Activated CD8-positive, alpha-beta memory T cell treated with anti-CD3 and anti-CD28 coated beads for 48 hours (primary cell): ENCODE data around the gene IDH3G.

ENCODE experiments used
- DNase-seq, 3 experiments: peaks; one replicate each; pipeline ENCODE4 v3.0.0-alpha.2; 2020; ENCODE audit warnings: low read depth in 2 of 3, low spot score in 2 of 3

IDH3G gene

DNA sequence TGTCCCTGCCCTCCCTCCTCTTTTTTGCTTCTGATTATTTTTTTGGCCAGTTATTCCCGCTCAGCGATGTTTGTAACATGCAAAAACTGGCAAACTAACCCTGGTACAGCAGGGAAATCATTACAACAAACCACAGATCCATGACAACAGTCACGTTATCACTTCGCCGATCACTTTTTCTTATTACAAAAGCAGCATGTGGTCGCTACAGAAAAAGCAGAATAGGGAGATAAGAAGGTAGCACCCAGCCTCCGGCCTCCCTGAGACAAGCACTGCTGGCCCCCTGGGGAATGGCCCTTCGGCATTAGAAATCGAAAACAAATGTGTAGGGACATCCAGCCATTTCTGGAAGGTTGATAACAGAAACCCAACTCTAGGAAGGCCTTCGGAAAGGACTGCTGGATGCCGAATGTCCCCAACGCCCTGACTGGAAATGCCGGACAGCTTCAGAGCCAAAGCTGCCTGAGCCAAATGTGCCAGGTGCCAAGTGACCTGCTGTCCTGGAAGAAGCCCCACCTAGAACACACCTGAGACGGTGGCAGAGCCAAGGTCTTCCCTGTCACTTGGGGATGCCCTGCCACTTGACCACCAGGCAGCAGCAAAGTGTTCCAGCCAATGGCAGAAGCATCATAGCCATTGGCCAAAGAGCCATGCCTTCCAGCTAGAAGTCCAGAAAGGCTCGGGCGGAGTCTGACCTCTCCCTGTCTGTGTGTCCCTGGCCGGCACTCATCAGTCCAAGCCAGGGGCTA lies 2.9 kb downstream of the IDH3G start:
- no peak for DNase-seq

DNA sequence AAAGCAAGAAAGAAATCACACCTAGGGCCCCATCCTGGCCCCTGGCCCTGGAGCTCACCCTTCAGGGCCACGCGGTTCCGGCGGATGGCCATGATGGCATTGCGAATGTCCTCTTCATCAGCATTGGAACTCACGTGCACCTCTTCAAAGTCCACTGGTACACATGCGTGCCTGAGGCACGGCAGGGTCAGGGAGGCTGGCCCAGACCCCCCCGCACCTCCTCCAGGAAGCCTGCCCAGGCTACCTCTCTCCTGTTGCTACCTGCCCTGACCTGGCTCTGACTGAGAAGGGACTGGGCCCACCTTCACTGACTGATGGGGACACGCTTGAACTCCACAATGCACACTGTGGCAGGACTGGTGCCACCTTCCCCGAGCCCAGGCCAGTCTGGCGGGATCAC lies 4.5 kb downstream of the IDH3G start:
- DNase-seq = no peak

DNA sequence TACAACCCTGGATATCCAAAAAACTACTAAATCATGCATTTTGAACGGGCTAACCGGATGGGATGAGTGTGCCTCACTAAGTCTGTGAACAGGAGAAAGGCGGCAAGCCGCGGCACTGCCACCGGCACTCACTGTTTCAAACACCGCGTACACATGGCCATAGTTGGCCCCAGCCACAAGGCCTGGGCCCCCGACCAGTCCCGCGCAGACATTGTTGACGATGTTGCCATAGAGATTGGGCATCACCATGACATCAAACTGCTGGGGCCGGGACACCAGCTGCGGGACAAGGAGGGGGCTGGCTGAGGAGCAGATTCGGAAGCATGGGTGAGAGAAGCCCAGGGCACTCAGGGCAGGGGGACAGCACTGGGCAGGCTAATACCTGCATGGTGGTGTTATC lies 7.5 kb downstream of the IDH3G start:
- DNase-seq = no peak

DNA sequence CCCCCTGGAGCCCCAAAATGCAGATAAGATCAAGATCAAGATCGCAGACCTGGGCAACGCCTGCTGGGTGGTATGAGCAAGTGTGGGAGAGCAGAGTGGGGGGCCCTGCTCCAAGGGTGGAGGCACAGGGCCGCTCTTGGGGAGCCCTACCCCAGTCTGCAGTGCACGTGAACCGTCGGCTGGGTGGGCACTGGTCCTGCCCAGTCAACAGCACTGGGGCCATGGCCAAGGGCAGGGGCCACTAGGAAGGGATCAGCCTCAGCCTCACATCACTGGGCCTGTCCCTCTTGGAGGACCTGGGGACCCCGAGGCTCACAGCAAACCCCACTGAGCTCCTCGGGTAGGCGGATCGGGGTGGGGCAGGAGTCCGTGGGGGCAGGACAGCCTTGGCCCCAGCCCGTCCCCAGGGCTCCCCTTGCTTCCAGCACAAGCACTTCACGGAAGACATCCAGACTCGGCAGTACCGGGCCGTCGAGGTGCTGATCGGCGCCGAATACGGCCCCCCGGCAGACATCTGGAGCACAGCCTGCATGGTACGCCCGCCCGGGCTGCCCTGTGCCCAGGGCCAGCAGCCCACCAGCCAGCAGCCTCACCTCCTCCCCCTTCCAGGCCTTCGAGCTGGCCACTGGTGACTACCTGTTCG lies 9.7 kb downstream of the IDH3G start:
- DNase-seq = no peak

DNA sequence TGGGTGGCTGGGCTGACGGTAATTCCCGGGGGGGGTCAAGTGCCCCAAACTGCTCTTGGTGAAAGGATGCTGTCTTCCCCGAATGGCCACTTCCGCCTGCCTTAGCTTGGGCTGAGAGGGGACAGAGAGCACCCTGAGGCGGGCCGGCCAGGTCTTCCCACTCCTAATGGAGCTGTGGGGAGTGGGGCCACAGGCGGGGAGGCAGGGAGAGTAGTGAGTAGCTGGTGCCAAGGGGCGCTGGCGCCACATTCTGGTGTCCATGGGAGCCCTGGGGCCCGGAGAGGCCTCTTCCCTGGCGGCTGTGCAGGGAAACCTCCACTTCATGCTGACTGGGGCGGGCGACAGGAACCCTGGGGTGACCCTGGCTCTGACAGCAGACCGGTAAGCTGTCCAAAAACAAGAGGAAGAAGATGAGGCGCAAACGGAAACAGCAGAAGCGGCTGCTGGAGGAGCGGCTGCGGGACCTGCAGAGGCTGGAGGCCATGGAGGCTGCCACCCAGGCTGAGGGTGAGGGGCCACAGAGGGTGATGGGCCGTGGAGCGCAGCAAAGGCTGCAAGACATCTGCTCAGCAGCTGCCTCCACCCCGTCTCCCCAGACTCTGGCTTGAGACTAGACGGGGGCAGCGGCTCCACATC lies 10.7 kb downstream of the IDH3G start:
- DNase-seq = no peak

DNA sequence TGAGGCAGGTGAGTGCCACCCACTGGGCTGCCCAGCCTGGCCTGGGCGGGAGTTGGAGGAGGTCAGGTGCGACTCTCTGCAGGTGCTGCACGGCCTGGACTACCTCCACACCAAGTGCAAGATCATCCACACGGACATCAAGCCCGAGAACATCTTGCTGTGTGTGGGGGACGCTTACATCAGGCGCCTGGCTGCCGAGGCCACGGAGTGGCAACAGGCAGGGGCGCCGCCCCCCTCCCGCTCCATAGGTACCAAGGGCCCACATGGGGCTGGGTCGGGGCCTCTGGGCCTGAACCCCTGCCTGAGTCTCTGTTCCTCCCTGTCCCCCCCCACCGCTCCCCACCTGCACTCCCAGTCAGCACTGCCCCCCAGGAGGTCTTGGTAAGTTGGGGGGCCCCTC lies 11.3 kb downstream of the IDH3G start:
- DNase-seq = no peak

DNA sequence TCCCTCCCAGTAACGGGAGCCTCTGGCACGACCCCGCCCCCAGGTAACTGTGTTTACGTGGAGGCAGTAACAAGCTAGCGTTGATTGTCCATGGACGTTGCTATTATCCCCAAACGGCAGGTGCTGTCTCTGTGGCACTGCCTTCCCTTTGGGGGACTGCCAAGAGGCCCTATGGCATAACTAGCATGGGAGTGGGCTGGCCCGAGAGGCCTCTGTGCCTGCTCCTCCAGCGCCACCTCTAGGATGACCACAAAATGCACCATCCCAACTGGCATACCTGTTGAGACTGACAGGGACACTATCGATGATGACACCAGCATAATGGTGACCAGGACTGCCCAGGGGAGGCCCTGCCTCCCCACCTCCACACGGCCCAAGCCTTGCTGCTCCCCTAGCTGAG lies 11.9 kb downstream of the IDH3G start:
- no peak for DNase-seq

DNA sequence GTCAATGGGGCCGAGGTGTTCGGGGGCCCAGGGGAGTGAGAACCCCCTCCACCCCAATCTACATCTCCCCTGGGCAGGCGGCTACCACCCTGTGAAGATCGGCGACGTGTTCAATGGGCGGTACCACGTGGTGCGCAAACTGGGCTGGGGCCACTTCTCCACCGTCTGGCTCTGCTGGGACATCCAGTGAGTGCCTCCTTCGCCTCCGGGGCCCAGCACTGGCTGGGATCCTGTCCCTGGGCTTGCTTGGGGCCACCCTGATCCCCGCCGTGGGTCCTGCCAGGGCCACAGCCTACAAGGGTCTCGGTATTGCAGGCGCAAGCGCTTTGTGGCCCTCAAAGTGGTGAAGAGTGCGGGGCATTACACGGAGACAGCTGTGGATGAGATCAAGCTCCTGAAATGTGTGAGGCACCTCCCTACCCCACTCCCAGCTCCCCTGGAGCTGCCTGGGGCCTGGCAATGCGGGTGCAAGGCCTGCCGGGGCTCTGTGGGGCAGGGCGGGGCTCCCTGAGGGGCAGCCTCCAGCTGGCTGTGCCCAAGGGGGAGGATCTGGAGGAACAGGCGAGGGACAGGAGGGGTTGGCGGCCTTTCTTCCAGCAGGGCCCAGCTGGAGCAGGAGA lies 12.6 kb downstream of the IDH3G start:
- DNase-seq = no peak

DNA sequence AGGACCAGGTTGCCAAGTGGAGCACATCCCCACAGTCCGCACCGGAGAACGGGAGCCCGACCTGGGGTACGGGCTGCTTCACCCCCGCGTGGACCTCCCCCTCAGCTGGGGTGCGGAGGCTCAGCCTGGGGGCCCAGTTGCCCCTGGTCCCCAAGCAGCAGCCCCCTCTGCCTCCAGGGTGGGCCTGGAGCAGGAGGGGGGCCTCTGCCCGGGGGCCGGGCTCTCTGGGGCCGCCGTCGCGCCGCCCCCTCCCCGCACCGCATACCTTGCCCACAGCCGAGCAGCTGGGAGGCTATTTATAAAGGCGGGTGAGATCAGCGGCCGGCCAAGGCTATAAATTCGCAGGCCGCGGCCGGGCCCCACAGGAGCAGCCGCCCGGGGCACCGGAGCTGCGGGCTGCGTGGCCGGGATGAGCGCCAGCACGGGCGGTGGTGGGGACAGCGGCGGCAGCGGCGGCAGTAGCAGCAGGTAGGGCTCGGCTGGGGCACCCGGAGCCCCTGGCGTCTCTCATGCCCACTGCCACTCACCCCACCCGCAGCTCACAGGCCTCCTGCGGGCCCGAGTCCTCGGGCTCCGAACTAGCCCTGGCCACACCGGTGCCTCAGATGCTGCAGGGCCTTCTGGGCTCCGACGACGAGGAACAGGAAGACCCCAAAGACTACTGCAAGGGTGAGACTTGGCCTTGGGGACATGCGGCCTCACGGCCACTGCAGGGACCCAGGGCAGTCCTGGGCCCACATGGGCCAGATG lies 13.3 kb downstream of the IDH3G start, which contains the start of gene SRPK3:
Gene SRPK3 (plus strand): TSS at position 364 of the 750 bp plus-strand sequence. CDS start 46 bp downstream, at position 410.
- no peak for DNase-seq

DNA sequence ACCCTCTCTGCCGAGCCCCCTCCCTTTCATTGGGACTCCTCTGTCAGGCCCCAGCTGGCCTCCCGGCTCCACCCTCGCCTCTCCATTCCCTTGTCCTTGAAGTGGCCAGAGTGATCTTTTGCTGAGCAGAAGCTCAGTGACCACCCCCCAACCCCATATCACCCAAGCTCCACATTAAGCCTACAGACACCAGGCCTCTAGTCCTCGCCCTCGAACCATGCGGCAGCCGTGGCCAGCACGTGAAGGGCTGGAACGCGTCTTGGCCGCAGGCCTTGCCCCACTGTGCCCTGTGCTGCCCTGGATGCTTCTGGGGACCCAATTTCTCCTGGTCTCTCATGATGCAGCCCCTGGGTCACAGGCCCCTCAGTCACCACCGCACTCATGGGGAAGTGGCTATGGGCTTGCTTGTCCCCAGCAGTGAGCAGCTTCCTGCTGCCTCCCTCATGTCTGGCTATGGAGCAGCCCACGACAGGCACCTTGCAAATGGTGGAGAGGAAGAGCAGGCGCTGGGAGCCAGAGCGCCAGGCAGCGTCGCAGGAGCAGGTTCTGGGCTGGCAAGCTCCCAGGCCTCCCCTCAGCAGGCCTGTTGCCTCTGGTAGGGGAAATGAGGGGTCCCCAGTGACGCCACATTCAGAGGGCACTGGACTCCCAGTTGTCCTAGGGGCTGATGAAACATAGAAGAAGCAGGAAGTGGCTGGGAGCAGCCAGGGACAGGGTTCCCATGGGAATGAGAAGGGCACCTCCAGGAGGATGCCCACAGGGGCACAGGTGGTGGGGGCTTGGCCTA lies 14.1 kb downstream of the IDH3G start:
- no peak for DNase-seq

DNA sequence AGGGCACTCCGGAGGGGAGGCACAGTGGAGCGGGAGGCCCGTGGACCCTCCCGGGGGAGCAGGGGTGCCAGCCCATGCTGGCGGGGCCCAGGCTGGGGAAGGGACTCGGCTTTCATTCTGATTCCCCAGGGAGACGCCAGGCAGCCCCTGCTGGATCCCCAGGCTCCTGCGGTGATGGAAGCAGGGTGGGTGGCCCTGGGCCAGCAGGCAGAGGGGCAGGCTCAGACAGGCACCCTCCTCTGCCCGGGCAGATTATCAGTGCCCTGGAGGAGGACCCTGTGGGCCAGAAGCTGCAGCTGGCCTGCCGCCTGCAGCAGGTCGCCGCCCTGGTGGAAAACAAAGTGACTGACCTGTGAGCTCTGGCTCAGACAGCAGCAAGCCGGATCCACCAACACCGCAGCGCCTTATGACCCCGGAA lies 15.5 kb downstream of the IDH3G start:
- DNase-seq = no peak

DNA sequence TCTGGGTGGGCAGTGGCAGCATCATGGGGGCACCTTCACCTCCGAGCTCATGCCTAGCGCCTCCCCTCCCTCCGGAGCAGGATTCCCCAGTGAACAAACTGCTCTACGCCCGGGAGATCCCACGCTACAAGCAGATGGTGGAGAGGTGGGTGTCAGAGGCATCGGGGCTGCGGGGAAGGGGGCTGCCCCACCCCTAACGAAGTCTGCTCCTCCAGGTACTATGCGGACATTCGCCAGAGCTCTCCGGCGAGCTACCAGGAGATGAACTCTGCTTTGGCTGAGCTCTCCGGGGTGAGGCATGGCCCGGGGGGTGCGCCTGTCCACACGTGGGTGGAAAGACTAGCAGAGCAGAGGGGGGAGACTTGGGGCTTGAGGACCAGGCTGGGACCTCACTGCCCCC lies 16.0 kb downstream of the IDH3G start:
- no peak for DNase-seq

DNA sequence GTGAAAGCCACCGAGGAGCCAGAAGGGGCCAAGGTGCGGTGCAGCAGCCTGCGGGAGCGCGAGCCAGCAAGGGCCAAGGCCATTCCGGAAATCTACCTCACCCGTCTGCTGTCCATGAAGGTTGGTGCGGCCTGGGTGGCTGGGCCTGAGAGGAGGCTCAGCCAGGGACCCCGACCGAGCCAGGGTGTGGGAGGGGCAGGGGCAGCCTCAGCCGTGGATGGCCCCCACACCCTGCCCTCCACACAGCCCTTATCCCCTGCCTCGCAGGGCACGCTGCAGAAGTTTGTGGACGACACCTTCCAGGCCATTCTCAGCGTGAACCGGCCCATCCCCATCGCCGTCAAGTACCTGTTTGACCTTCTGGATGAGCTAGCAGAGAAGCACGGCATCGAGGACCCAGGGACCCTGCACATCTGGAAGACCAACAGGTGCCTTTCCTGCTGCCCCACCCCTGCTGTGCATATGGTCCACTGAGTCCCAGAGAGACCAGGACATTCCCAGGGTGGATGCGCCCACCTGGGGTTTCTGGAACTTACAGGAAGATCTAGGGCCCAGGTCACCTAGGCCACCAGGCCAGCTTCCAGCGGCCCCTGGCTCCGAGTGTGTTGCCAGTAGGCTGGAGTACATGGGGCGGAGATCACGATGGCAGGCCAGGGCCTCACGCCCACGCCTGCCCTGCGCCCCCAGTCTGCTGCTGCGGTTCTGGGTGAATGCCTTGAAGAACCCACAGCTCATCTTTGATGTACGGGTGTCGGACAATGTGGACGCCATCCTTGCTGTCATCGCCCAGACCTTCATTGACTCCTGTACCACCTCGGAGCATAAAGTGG lies 16.7 kb downstream of the IDH3G start:
- DNase-seq = no peak

DNA sequence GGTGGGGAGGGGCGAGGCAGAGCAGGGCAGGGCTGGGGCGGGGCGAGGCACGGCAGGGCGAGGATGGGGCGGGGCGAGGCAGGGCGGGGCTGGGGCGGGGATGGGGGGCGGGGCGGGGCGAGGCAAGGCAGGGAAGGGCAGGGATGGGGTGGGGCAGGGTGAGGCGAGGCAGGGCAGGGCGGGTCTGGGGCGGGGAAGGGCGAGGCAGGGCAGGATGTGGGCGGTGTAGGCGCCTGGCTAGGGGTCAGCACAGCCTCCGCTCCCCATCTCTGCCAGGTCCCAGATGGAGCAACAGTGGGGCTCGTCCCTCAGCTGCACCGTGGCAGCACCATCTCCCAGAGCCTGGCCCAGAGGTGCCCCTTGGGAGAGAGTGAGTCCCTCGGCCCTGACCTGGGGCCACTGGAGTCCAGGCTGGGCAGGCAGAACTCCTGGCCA lies 17.5 kb downstream of the IDH3G start:
- no peak for DNase-seq

DNA sequence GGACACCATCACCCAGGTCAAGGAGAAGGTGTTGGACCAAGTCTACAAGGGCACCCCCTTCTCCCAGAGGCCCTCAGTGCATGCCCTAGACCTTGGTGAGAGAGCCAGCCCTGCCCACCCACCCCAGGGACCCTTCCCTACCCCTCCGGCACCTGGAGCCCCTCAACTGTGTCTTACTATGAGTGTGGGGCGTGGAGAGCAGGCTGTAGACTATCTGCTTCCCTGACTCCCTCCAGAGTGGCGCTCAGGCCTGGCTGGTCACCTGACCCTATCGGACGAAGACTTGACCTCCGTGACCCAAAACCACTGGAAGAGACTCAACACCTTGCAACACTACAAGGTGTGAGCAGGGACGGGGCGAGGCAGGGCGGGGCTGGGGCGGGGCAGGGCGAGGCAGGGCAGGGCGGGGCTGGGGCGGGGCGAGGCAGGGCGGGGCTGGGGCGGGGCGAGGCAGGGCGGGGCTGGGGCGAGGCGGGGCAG lies 18.0 kb downstream of the IDH3G start:
- DNase-seq = no peak

DNA sequence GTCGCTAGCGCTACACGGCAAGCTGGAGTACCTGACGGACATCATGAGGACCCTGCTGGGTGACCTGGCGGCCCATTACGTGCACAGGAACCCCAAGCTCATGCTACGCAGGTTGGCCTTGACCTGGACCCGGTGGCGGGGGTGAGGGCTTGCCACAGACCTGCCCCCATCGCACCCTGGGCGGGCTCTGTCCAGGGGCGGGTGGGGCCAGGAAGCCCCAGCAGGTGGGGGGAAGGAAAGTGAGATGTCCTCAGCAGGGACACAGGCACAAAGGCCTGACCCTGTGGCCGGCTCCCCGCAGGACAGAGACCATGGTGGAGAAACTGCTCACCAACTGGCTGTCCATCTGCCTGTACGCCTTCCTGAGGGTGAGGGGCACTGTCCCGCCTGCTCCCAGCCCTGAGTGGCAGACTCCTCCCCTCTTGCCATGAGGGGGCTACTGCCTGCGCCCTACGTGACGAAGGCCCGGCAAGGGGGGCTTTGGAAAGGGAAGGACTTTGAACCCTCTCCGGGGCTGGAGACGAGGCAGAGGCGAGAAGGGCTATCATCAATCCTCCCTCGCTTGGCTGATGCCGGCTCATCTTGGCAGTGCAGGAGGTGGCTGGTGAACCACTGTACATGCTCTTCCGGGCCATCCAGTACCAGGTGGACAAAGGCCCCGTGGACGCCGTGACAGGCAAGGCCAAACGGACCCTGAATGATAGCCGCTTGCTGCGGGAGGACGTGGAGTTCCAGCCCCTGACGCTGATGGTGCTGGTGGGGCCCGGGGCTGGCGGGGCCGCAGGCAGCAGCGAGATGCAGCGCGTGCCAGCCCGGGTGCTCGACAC lies 18.7 kb downstream of the IDH3G start:
- DNase-seq = no peak

DNA sequence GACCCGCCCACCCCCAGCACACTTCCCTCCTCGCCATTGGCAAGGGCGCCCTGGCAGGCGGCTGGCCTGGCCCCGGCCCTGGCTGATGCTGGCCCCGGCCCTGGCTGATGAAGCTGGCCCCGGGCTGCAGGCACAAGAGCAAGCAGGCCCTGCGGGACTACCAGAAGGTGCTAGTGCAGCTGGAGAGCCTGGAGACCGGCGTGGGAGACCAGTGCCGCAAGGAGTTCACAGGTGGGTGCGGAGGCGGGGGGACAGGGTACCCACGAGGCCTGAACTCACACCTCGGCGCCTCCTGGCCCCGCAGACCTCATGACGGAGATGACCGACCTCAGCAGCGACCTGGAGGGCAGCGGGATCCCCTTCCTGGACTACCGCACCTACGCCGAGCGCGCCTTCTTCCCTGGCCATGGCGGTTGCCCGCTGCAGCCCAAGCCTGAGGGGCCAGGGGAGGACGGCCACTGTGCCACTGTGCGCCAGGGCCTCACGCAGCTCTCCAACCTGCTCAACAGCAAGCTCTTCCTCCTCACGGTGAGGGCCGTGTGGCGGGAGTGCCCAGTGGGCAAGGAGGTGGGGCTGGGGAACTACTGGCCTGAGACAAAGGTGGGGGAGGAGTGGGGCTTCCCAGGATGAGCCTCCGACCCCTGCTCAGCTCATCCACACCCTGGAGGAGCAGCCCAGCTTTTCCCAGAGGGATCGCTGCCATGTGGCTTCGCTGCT lies 19.4 kb downstream of the IDH3G start:
- DNase-seq = no peak
